NCI-H526 (cell line): Measurements from ENCODE around the gene POU3F3.

ENCODE experiments used
- DNase-seq, 2 experiments: peaks; one replicate each; lab custom pipeline; 2025; lab: John Stamatoyannopoulos, UW

The POU3F3 gene

DNA sequence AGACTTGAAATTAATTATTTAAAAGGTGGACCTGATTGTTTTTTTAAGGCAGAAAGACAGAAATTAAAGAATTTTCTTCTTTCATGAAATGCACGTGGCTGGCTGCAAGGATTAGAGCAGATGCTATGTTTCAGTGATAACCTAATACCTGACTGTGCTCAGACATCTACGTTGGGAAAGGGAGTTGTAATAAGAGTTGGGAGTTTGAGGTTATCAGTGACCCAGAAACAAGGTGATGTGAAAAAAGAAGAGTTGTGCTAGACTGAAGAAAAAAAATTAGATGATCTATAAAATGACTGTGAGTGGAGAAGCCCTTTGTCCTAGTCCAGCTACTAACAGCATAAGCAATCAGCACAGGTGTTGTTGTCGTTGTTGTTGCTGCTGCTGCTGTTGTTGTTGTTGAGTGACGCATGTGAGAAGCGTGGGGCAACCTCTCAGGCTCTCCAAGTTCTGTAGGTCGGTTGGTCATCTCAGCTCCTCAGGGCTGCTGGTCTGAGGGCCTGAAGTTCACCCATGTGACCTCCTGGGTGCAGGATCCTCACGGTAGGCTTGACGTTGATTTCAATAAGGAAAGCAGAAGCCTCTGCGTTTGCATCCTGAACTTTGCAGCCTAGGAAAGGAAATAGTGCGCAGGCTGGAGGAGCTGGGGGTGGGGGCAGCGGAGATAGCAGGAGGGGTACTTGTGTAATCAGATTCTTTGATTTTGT lies 7.6 kb downstream of the POU3F3 start:
- no peak for DNase-seq

DNA sequence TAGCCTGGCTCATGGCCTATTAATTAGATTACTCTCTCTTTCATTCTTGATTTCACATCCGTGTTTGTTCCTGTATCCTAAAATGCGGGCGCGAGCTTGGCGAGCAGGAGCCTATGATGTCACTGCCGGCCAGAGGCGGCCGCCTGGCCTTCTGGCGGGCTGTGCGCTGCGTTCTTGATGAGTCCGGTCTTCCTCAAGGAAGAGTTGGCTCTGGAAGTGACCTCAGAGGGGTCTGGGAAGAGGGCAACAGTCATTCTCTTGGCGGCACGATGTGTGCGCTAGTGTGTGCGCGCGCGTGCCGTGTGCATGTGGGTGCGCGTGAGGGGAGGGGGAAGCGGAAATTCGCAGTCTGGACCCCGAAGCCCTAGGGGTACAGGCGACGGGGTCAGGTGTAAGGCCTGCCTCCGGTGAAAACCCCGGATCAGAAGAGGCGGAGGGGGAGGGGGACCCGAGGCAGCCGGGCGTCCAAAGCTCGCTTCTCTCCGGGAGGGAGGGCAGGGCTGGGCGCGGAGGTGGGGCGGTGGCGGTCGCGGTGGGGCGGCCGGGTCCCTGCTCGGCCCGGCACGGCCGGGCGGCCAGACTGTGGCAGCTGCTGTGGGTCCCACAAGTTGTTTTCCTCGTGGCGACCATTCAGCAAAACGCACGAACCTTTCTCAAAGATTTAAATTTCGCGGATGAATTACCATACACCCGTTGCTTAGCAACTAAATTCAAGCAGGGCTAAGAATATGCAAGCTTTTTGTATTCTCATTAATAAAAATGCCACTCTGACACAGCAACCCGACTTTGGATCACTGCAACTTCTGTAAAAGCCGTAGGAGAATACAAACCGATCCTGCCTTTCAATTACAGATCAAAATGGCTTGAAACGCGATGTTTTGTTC lies 8.4 kb downstream of the POU3F3 start:
- peak in 1 of 2 experiments; percentile 61 for DNase-seq

- no peak for DNase-seq
Measured at GRCh38 chr2:104863146-104863467, 9.2 kb downstream of the POU3F3 start.

- no peak for DNase-seq
Measured at GRCh38 chr2:104863468-104864279, 9.8 kb downstream of the POU3F3 start.

DNA sequence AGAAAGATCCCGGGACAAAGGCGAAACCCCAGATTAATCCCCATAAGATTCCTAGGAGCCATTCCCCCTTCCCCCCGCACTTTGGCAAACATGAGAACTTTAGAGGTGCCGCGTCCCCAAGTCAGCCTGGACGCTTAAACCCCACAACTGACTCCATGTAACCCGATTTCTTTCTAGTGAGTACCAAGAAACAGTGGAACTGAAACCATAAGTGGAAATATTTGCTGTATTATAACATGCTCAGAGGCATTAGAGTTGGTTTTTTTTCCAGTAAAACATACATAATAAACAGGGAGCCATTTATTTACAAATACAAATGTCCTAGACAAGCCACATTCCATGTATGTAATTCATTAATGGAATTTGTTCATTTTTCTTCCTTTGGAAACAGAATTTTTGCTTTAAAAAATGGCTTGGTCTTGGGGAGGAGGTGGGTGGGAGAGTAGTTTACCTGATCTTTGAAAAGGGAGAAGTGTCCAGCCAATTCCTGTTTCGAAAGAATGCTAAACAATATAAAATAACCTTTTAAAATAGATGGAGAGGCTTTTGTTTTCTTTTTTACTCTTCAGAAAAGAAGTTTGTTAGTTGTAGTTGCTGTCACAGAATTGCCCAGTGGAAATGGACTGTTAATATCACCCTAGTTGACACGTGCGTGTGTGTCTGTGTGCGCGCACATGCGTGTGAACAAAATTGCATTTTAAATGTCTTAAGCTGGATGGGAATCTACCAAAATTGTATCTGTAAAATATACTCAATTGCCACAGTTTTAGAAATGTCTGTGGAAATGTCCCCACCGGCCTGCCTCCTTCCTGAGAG lies 10.6 kb downstream of the POU3F3 start:
- DNase-seq: no peak

GRCh38 chr2:104865096-104865470 lies 11.2 kb downstream of the POU3F3 start:
- no peak for DNase-seq

- peak in 1 of 2 experiments; percentile 18 for DNase-seq
Measured at GRCh38 chr2:104866122-104866864, 12.4 kb downstream of the POU3F3 start.

- DNase-seq: peak in 1 of 2 experiments; percentile 22
Measured at GRCh38 chr2:104866883-104867812, 13.2 kb downstream of the POU3F3 start.

GRCh38 chr2:104867813-104868504 lies 14.0 kb downstream of the POU3F3 start:
- DNase-seq: no peak

DNA sequence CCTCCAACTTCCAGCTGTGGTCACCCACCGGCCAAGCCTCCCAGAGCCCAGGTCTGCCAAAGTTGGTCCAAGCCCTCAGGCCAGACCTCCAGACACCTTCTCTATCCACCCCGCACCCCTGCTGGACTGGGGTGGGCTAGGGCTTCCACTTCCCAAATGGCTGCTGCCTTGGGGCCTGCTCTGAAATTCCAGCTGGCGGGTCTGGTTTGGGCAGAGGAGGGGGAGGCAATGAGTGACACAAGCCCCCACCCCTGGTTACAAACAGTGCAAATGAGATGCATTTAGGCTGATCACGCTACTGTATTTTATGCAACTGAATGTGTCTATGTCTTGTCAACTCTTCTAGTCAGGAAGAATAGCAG lies 14.6 kb downstream of the POU3F3 start:
- DNase-seq: no peak

- peak in 1 of 2 experiments; percentile 33 for DNase-seq
Measured at GRCh38 chr2:104870100-104870975, 16.4 kb downstream of the POU3F3 start.

DNA sequence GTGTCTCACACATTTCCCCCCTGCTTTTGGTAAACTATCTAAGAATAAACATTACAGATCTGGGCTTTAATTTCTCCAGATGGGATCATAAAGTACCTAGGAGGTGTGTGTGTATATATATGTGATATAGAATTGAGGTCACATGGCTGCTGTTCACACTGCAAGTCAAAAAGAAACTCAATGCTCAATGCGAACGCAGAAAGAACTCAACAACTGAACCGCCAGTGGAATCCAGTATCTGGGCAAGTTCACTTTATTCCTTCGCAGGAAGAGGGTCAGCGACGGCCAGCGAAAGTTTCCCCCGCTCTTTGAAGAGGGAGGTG lies 17.7 kb downstream of the POU3F3 start:
- no peak for DNase-seq

DNA sequence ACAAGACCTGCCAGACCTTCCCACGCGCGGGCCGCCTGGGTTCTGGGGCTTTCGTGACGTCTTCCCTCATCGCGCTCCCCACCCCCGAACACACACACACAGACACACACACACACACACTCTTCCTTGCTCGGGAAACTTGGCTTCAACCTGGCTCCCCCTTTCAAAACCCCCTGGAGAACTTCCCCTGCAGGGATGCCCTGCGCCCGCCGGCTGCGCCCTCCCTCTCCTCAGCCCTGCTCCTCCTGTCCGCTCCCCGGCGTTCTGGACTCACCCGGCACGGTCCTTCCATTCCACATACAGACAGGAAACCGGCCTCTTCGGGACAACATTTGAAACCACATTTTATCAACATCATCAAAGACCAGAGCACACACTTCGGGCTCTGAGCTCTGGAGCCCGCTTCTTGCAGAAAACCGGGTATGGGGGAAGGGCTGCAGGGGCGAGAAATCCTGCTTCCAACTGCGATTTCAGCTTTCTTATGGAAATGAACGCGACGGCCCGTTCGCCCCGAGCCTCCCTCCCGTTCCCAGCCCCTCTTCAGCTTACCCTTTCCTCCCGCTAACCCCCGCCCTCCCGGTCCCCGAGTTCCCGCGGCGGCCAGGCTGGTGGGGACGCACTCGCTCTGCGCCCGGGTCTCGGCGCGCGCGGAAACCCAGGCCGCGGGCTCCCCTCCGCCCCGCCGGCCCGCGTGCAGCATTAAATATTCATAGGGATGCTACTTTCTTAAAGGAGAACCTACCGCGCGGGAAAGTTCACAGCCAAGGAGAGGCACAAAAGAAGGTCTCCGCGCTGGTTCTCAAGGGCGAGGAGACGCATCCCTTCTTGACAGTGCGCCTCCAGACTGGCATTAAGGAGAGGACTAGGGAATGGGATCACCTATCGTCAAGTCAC lies 18.3 kb downstream of the POU3F3 start:
- peak in 1 of 2 experiments; percentile 18 for DNase-seq

- peak; percentile 56 to 79 for DNase-seq
Measured at GRCh38 chr2:104872866-104873688, 19.2 kb downstream of the POU3F3 start.

- no peak for DNase-seq
Measured at GRCh38 chr2:104873689-104874054, 19.8 kb downstream of the POU3F3 start.

GRCh38 chr2:104874230-104874629 lies 20.3 kb downstream of the POU3F3 start:
- no peak for DNase-seq

- no peak for DNase-seq
Measured at GRCh38 chr2:104875262-104875661, 21.3 kb downstream of the POU3F3 start.
